IPS-20b (cell line): ENCODE data around the gene NDE1.

Experiments
- H3K27ac ChIP-seq: one replicate; pipeline ENCODE4 v1.5.1; 2013; ENCODE audit warnings: low read length
- H3K27me3 ChIP-seq: 2 replicates; pipeline ENCODE4 v1.6.1; 2013; ENCODE audit warnings: mild to moderate bottlenecking, low read length, inconsistent platforms; ENCODE audit not compliant: insufficient read depth
- H3K36me3 ChIP-seq: 2 replicates; pipeline ENCODE4 v1.6.1; 2013; ENCODE audit warnings: low read depth, mild to moderate bottlenecking, inconsistent platforms, low read length, moderate library complexity; ENCODE audit not compliant: insufficient read depth
- H3K4me1 ChIP-seq: 2 replicates; pipeline ENCODE4 v1.6.1; 2013; ENCODE audit warnings: mild to moderate bottlenecking, control low read depth, inconsistent platforms, low read length, moderate library complexity; ENCODE audit not compliant: insufficient read depth
- H3K4me3 ChIP-seq: 2 replicates; pipeline ENCODE4 v1.5.1; 2013; ENCODE audit warnings: mild to moderate bottlenecking, low read length, inconsistent platforms
- H3K9ac ChIP-seq: 2 replicates; pipeline ENCODE4 v1.6.1; 2013; ENCODE audit warnings: low read depth, mild to moderate bottlenecking, inconsistent platforms, low read length, moderate library complexity
- H3K9me3 ChIP-seq: 2 replicates; pipeline ENCODE4 v1.6.1; 2013; ENCODE audit warnings: mild to moderate bottlenecking, low read depth, low read length, inconsistent platforms; ENCODE audit not compliant: insufficient read depth

The NDE1 gene

GRCh38 chr16:15749371-15749770 lies 99.3 kb downstream of the NDE1 start:
- H3K9ac ChIP-seq = no peak overlapping the region
- no peaks in the 10 kb centered on the region; the same call in 1 of the 2 replicates for H3K4me1 ChIP-seq
- H3K36me3 ChIP-seq = no peaks in the 10 kb centered on the region
- H3K4me3 ChIP-seq = no peak overlapping the region
- H3K27me3 ChIP-seq = no peaks in the 10 kb centered on the region
- H3K9me3 ChIP-seq = no peaks in the 10 kb centered on the region
- no peak overlapping the region for H3K27ac ChIP-seq

DNA sequence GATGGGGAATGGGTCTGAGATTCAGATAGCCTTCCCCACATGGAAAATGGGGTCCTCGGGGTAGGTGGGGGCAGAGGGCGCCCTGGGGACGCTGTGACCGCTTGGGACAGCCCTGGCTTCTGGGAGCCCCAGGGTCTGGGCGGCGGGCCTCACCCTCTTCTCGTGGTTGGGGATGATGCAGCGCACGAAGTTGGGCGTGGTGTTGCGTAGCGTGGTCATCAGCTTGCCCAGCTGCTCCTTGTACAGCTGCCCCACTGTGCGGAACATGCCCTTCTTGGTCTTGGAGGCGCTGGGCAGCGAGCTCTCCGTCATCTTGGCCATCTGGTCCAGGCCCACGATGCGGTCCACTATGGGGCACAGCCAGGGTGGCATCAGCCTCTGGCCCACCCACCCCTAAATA lies 99.9 kb downstream of the NDE1 start:
- Histone ChIP-seq H3K27me3 (no peaks in the 10 kb centered on the region), H3K9ac (no peak overlapping the region), H3K4me3 (no peak overlapping the region), H3K27ac (no peak overlapping the region), H3K4me1 (no peaks in the 10 kb centered on the region), H3K36me3 (no peaks in the 10 kb centered on the region), H3K9me3 (no peaks in the 10 kb centered on the region)

GRCh38 chr16:15751940-15752339 lies 101.9 kb downstream of the NDE1 start:
- H3K4me1 ChIP-seq = no peaks in the 10 kb centered on the region
- H3K27me3 ChIP-seq = no peaks in the 10 kb centered on the region; the same call in 1 of the 2 replicates
- H3K27ac ChIP-seq = no peak overlapping the region
- H3K9me3 ChIP-seq = no peaks in the 10 kb centered on the region
- no peak overlapping the region for H3K9ac ChIP-seq
- H3K4me3 ChIP-seq = no peak overlapping the region
- H3K36me3 ChIP-seq = no peaks in the 10 kb centered on the region

GRCh38 chr16:15752717-15753488 lies 102.9 kb downstream of the NDE1 start:
- Histone ChIP-seq H3K9ac (no peak overlapping the region), H3K27ac (no peak overlapping the region), H3K4me3 (no peak overlapping the region), H3K27me3 (peaks cover 8% of the 10 kb centered on the region; the same call in 1 of the 2 replicates), H3K4me1 (no peaks in the 10 kb centered on the region), H3K9me3 (no peaks in the 10 kb centered on the region), H3K36me3 (no peaks in the 10 kb centered on the region)

- no peak overlapping the region for H3K4me3 ChIP-seq
- H3K9me3 ChIP-seq = no peaks in the 10 kb centered on the region
- no peaks in the 10 kb centered on the region for H3K36me3 ChIP-seq
- no peak overlapping the region for H3K27ac ChIP-seq
- no peaks in the 10 kb centered on the region for H3K4me1 ChIP-seq
- H3K9ac ChIP-seq = no peak overlapping the region
- H3K27me3 ChIP-seq = peaks cover 8% of the 10 kb centered on the region; the same call in 1 of the 2 replicates
These were observed 104.9 kb downstream of the NDE1 start for GRCh38 chr16:15754821-15755534.

- no peak overlapping the region for H3K9ac ChIP-seq
- no peak overlapping the region for H3K4me3 ChIP-seq
- H3K27ac ChIP-seq = no peak overlapping the region
- H3K27me3 ChIP-seq = peaks cover 8% of the 10 kb centered on the region; the same call in 1 of the 2 replicates
- no peaks in the 10 kb centered on the region for H3K4me1 ChIP-seq
- H3K9me3 ChIP-seq = no peaks in the 10 kb centered on the region
- H3K36me3 ChIP-seq = no peaks in the 10 kb centered on the region
These were observed 107.0 kb downstream of the NDE1 start for GRCh38 chr16:15757077-15757386.

DNA sequence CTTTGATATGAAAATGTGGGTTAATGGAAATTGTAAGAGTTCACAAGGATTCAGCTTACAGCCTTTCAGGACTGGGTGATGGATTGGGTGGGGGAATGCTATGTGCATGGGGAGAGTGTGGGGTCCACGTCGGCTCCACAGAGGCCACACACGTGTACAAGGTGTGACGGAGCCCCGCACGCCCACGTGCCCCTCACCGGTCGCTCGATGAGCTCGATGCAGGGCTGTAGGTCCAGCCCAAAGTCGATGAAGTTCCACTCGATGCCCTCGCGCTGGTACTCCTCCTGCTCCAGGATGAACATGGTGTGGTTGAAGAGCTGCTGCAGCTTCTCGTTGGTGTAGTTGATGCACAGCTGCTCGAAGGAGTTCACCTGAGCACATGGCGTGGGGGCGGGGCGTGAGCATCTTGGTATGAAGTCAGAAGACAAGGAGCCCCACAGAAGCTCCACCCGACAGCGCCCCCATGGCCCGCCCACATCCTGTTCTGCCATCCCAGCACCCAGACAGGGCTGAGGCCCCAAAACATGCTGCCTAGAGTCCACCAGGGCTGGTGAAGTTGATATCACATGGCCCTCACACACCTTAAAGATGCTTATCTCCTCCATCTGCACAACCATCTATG lies 107.7 kb downstream of the NDE1 start:
- Histone ChIP-seq H3K9me3 (no peaks in the 10 kb centered on the region), H3K27me3 (peaks cover 8% of the 10 kb centered on the region; the same call in 1 of the 2 replicates), H3K27ac (no peak overlapping the region), H3K4me1 (no peaks in the 10 kb centered on the region), H3K36me3 (no peaks in the 10 kb centered on the region), H3K4me3 (no peak overlapping the region), H3K9ac (no peak overlapping the region)

GRCh38 chr16:15759070-15759469 lies 109.0 kb downstream of the NDE1 start:
- Histone ChIP-seq H3K27ac (no peak overlapping the region), H3K9me3 (no peaks in the 10 kb centered on the region), H3K4me3 (no peak overlapping the region), H3K27me3 (peaks cover 8% of the 10 kb centered on the region; the same call in 1 of the 2 replicates), H3K9ac (no peak overlapping the region), H3K36me3 (no peaks in the 10 kb centered on the region), H3K4me1 (no peaks in the 10 kb centered on the region)

DNA sequence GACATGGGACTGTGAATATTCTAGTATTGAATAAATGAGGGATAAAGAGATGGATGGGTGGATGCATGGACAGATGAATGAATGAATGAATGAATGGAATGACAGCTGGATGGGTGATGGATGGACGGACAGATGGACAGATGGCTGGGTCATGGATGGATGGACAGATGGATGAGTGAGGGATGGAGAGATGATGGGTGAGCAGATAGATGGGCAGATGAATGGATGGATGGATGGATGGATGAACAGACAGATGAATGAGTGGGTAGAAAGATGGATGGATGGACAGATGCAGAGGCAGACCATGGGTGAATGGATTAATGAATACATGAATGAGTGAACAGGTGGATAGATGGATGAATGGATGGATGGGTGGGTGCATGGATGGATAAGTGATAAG lies 110.1 kb downstream of the NDE1 start:
- H3K4me1 ChIP-seq = no peaks in the 10 kb centered on the region
- no peak overlapping the region for H3K9ac ChIP-seq
- H3K27ac ChIP-seq = no peak overlapping the region

DNA sequence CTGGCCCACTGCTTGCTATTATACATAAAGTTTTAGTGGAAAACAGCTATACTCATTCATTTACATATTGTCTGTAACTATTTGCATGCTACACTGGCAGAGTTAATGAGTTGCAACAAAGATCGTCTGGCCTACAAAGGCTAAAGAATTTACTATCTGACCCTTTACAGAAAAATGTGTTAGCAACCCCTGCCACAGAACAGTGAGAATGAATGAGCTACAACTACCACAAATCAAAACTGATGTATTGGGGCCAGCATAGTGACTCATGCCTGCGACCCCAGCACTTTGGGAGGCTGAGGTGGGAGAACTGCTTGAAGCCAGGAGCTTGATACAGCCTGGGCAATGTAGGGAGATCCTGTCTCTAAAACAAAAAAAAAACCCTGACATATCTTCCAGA lies 114.1 kb downstream of the NDE1 start:
- no peak overlapping the region for H3K27ac ChIP-seq
- no peaks in the 10 kb centered on the region for H3K36me3 ChIP-seq
- H3K4me3 ChIP-seq = no peak overlapping the region
- H3K9ac ChIP-seq = no peak overlapping the region
- no peaks in the 10 kb centered on the region for H3K4me1 ChIP-seq
- no peaks in the 10 kb centered on the region for H3K27me3 ChIP-seq
- H3K9me3 ChIP-seq = no peaks in the 10 kb centered on the region

More for the DNA sequence above, 110.1 kb downstream of the NDE1 start:
- Histone ChIP-seq H3K27me3 (peaks cover 8% of the 10 kb centered on the region; the same call in 1 of the 2 replicates), H3K9me3 (no peaks in the 10 kb centered on the region), H3K36me3 (no peaks in the 10 kb centered on the region), H3K4me3 (no peak overlapping the region)

GRCh38 chr16:15765116-15765515 lies 115.1 kb downstream of the NDE1 start:
- Histone ChIP-seq H3K9me3 (no peaks in the 10 kb centered on the region), H3K36me3 (no peaks in the 10 kb centered on the region), H3K4me1 (no peaks in the 10 kb centered on the region), H3K27me3 (no peaks in the 10 kb centered on the region), H3K9ac (no peak overlapping the region), H3K27ac (no peak overlapping the region), H3K4me3 (no peak overlapping the region)

DNA sequence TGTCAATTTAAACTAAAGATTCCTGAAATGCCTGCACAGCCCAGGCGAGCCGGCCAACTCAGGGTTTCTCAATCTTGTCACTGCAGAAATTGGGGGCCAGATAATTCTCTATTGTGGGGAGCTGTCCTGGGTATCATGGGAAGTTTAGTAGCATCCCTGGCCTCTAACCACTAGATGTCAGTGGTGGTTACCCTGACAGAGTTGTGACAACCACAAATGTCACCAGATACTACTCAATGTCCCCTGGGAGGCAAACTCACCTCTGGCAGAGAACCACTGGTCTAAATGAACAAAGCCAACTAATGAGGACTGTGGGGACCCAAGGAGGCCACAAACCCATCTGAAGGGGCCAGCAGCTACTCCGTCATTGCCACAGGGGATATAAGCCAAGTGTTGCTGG lies 115.8 kb downstream of the NDE1 start:
- Histone ChIP-seq H3K9ac (no peak overlapping the region), H3K9me3 (no peaks in the 10 kb centered on the region), H3K4me3 (no peak overlapping the region), H3K27ac (no peak overlapping the region), H3K27me3 (no peaks in the 10 kb centered on the region), H3K4me1 (no peaks in the 10 kb centered on the region), H3K36me3 (no peaks in the 10 kb centered on the region)
